Coronary artery (tissue), 2 donors: Measurements from ENCODE around the gene USP46.

Experiments
- DNase-seq: peaks from one replicate; pipeline ENCODE4 v3.0.0-alpha.2; 2017; ENCODE audit warnings: low spot score
- H3K27ac ChIP-seq, 2 donors: fragments of 200-600 bp; sonication (generic); one replicate each; pipeline ENCODE4 v1.5.1; 2016 to 2019
- H3K4me3 ChIP-seq: fragments of 200-600 bp; sonication (generic); 2 replicates; pipeline ENCODE4 v1.5.1; 2016; ENCODE audit warnings: mild to moderate bottlenecking, moderate library complexity
- TF ChIP-seq, protein P1 (sequence below): fragments of 200-600 bp; sonication (generic); IDR thresholded peaks from one replicate; pipeline ENCODE4 v1.5.1; 2019; ENCODE audit warnings: antibody characterized with exemption

USP46 gene

DNA sequence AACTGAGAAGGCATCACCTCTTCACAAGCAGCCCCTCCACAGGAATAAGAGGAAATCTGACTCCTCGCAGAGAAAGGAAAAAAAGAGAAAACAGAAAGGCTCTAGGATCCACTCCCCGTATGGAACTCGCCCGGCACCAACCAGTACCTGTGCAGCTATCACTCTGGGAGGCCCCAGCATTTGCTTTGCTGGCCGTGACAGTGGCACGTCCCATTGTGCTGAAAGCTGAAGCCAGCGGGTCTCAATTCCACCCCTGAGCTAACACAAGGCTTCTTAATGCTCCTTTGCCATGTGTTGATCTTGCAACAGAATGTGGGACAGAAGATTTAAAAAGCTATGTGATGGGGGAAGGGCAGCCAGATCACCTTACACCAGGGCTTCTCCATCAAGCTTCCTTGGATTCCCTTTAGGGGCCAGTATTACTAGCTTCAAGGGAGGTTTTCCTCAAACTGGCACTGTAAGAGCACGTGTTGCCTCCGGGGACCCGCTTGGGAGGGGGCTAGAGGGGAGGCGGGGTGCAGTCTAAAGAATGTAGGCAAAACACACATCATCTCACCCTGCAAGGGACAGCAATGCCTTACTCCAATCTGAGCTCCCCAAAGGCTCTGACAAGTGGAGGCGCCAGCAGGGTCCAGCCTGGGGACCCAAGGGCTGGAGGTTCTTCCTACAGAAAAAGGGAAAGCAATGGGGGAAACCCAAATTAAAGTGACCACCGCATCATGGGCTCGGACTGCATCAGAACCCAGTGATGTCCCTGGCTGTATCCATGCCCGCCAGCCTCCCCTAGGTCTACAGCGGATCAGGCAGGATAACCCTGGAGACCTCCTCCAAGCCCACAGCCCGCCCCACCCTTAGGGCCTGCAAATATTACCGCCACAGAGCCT, 1.2 kb downstream of the USP46 start:
- peak overlapping the region; percentile 93 for H3K4me3 ChIP-seq
- H3K27ac ChIP-seq = peak overlapping the region; percentile 10 to 99
- DNase-seq = no peak
- TF ChIP-seq, protein P1, sequence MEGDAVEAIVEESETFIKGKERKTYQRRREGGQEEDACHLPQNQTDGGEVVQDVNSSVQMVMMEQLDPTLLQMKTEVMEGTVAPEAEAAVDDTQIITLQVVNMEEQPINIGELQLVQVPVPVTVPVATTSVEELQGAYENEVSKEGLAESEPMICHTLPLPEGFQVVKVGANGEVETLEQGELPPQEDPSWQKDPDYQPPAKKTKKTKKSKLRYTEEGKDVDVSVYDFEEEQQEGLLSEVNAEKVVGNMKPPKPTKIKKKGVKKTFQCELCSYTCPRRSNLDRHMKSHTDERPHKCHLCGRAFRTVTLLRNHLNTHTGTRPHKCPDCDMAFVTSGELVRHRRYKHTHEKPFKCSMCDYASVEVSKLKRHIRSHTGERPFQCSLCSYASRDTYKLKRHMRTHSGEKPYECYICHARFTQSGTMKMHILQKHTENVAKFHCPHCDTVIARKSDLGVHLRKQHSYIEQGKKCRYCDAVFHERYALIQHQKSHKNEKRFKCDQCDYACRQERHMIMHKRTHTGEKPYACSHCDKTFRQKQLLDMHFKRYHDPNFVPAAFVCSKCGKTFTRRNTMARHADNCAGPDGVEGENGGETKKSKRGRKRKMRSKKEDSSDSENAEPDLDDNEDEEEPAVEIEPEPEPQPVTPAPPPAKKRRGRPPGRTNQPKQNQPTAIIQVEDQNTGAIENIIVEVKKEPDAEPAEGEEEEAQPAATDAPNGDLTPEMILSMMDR = no peak

- H3K27ac ChIP-seq = peak overlapping the region; percentile 10 to 99
- DNase-seq = no peak
- TF ChIP-seq, protein P1 = no peak
- peak overlapping the region; percentile 93 for H3K4me3 ChIP-seq
These were observed 1.8 kb downstream of the USP46 start for GRCh38 chr4:52657292-52657617.

GRCh38 chr4:52655506-52655905, 3.6 kb downstream of the USP46 start:
- H3K27ac ChIP-seq = no peak overlapping the region
- no peak overlapping the region for H3K4me3 ChIP-seq
- no peak for DNase-seq
- TF ChIP-seq, protein P1 = no peak

GRCh38 chr4:52651996-52652672, 7.0 kb downstream of the USP46 start:
- no peak overlapping the region for H3K4me3 ChIP-seq
- no peak for DNase-seq
- H3K27ac ChIP-seq = no peak overlapping the region
- TF ChIP-seq, protein P1 = no peak

- TF ChIP-seq, protein P1 = no peak
- Histone ChIP-seq H3K4me3 (no peak overlapping the region), H3K27ac (no peak overlapping the region)
- no peak for DNase-seq
These were observed 10.3 kb downstream of the USP46 start for GRCh38 chr4:52648836-52649235.

DNA sequence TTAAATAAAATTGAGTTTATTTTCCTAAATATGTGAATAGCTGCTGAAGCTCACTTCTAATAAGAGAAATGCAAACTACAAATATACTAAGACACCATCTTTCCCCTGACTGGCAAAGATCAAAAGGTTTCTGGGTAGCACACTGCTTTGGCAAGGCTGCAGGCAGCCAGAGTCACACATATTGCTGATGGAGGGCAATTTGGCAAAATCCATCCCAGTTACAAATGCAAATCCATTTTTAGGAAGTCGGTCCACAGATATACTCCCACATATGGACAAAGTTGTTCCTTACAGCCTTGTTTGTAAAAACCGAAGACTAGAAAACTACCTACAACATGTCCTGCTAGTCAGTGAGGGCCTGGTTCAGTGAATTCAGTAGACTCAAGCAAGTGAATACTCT, 12.4 kb downstream of the USP46 start:
- no peak for DNase-seq
- Histone ChIP-seq H3K4me3 (no peak overlapping the region), H3K27ac (peak overlapping the region in 1 of 2 donors; percentile 3)
- TF ChIP-seq, protein P1 = no peak

GRCh38 chr4:52646096-52646495, 13.0 kb downstream of the USP46 start:
- no peak for DNase-seq
- peak overlapping the region in 1 of 2 donors; percentile 8 for H3K27ac ChIP-seq
- H3K4me3 ChIP-seq = no peak overlapping the region
- TF ChIP-seq, protein P1 = no peak
